Endothelial cell of umbilical vein (primary cell): ENCODE measurements around the gene PLEKHG3.

Experiments
- EZH2 ChIP-seq: IDR thresholded peaks from 2 replicates; pipeline ENCODE4 v1.6.1; 2012; ENCODE audit warnings: borderline replicate concordance, low read depth, mild to moderate bottlenecking, moderate library complexity, low read length, inconsistent platforms; ENCODE audit not compliant: severe bottlenecking
- JUN ChIP-seq: IDR thresholded peaks from 2 replicates; pipeline ENCODE4 v1.6.1; 2011; ENCODE audit warnings: borderline replicate concordance, low read depth; ENCODE audit not compliant: insufficient read length, insufficient read depth
- POLR2A ChIP-seq: IDR thresholded peaks from 2 replicates; pipeline ENCODE4 v1.6.1; 2012; ENCODE audit warnings: low read depth, mild to moderate bottlenecking, control low read depth, low read length
- TF ChIP-seq, protein P1 (sequence below), 2 donors: IDR thresholded peaks; 1 replicate in 1 of 2; 2 replicates in 1 of 2; pipeline ENCODE4 v1.5.1; 2011; ENCODE audit warnings: low read length in 2 of 2, mild to moderate bottlenecking in 2 of 2, moderate library complexity in 2 of 2, control low read depth in 1 of 2, inconsistent platforms in 1 of 2, low read depth in 1 of 2; ENCODE audit not compliant: insufficient read depth in 1 of 2; ENCODE audit errors: extremely low read depth in 1 of 2

DNA sequence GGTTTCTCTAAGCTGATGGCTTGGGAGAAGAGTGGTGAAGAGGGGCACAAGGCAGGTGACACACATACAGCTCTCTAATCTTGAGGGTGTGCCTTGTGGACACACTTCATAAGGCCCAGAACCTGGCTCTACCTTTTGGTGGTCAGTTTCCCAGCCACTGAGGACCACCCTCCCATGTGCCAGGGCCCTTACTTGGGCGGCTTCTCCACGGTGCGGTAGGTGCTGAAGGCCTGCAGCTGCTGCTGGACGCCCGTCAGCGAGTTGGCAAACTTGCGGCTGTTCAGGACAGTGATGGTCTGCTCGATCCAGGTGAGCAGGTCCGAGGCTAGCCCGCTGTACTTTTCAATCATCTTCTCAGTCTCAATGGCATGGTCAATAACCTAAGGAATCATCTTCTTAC is 95.3 kb downstream of the PLEKHG3 start:
- TF ChIP-seq EZH2 (no peak), JUN (no peak), POLR2A (no peak)
- TF ChIP-seq, protein P1, sequence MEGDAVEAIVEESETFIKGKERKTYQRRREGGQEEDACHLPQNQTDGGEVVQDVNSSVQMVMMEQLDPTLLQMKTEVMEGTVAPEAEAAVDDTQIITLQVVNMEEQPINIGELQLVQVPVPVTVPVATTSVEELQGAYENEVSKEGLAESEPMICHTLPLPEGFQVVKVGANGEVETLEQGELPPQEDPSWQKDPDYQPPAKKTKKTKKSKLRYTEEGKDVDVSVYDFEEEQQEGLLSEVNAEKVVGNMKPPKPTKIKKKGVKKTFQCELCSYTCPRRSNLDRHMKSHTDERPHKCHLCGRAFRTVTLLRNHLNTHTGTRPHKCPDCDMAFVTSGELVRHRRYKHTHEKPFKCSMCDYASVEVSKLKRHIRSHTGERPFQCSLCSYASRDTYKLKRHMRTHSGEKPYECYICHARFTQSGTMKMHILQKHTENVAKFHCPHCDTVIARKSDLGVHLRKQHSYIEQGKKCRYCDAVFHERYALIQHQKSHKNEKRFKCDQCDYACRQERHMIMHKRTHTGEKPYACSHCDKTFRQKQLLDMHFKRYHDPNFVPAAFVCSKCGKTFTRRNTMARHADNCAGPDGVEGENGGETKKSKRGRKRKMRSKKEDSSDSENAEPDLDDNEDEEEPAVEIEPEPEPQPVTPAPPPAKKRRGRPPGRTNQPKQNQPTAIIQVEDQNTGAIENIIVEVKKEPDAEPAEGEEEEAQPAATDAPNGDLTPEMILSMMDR (IDR thresholded peaks at IDR 0.05; ENCODE audit: extremely low read depth in 1 of 2, insufficient read depth in 1 of 2, low read depth in 1 of 2, low read length in 2 of 2), result no peak
